SKM-1 treated with dmso at 0.1 percent for 144 hours (cell line): ENCODE measurements around the gene VPS13C.

Experiments
- DNase-seq: peaks from one replicate; lab custom pipeline; 2025; ENCODE audit not compliant: unreplicated experiment; lab: John Stamatoyannopoulos, UW

The VPS13C gene

DNA sequence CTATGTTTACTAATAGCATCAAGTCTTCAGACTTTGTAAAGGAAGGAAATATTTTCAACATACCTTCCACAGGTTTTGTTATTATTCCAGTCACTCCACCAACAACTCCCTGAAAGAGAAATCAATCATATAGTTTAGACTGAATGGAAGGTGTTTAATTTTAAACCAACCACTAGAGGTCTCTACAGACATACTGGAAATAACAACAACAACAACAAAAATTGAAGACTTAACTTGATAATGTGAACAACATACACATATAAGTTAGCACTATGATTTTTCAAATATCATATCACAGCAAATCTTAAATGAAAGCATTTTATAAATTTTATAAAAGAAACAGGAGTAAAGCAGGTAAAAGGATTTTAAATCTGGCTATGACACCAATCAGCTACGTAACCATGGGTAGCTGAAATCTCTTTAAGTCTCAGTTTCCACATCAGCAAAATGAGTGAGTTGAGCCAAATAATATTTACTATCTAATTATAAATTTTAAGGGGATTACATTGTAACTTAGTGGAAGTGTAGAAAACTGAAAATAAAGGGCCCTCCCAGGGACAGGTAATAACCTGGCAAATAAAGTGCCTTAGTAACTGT, 188.2 kb downstream of the VPS13C start:
- peak; percentile 3 for DNase-seq

DNA sequence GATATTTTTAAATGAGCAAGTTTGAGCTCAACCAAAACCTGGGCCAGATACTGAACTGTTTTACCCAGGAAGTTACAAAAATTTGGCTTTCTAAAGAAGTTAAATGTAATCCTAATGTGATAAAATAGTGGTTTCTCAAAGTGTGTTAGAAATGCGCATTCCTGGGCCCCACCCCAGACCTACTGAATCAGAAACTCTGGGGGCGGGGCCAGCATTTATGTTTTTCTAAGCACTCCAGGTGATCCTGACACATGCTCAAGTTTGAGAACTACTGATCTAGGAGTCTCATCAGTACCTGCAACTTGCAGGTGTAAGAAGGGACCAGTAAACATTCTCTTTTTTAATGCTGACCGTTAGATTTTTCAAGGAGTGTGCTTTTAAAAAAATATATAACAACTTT, 190.6 kb downstream of the VPS13C start:
- DNase-seq = no peak

DNA sequence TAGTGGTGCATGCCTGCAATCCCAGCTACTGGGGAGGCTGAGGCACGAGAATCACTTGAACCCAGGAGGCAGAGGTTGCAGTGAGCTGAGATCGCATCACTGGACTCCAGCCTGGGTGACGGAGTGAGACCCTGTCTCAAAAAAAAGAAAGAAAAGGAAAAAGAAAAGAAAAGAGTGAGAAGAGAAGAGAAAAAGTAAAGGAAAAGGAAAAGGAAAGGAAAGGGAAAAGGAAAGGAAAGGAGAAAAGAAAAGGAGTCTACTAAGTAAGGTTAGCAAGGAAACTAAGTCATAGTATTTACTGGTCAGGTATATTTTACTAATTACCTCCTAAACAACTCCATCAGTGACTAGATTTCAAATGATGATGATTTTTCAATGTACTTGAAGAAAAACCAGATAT, 198.3 kb downstream of the VPS13C start:
- no peak for DNase-seq

DNA sequence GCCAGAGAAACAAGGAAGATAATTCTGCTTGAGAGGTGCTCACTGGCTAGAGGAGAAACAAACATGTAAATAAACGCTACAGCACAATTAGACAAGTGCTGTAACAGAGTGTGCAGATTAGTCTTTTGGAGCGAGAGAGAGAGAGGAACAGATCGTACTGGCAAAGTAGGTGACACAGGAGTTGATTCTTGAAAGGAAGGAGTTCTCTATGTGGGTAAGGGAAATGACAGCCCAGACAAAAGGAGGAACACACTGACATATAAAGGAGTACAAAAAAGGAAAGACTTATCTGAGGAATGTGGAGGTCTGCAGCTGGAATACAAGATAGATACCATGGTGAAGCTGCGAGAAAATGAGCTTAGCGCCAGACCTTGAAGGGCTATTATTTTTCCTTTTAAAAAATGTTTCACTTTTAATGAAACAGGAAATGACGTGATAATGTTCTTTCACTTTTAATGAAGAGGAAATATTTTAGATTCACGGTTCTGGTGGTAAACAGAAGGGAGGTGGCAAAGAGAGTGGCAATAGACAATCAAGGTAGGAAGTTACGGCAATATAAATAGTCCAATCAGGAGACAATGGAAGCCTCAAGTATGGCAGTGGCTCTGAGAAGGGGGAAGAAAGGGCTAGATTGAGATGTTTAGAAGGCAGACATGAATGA, 202.9 kb downstream of the VPS13C start:
- DNase-seq = no peak

DNA sequence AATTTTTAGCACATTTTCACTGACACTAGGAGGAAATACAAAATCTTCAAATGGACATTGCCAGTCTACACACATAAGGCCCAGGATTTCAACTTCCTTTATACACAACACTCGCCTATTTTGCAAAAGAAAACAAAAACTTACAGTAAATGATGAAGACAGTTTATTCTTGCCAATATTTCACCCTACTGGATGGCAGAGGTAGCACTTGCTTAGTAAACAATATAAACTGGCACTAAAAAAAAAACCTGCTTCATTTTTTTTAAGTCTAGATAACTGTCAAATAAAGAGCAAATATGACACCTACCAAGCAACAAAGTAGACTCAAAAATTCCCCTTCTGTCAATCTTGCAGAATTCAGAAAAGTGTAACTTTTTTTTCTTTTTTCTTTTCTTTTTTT, 204.0 kb downstream of the VPS13C start:
- DNase-seq = no peak

DNA sequence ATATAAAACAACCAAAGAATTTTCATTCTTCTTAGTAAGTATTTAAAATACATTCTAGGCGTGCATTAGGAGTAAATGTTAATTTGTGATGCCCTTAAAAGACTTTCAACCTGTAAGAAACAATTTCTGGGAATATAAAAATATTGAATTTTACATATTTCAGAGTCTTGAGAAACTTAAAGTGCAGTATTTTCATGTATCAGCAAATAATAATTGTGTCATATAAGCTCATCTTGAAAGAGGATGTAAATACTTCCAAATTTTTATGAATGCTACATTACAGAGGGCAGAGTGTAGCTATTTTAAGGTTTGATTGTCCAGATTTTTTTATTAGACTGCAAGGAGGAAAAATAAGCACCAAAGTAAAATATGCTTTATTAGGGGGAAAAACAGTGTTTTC, 207.1 kb downstream of the VPS13C start:
- DNase-seq = no peak

DNA sequence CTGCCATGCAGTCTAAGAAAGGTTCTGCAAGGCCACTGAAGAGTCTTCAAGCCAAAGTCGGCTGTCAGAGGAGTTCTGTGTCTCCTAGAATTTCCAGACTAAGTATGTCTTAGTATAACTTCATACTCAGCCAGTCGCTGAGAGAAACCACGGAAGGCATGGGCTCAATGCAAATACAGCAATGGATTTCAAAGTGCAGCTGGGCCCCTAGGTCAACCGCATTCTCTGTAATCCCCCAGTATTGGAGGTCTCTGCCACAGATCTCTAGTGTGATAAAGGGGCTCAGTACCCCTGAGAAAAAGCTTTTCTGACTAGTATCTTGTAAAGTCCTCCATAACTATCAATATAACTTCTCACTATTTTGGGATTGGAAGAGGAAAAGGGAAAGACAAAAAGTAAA, 208.3 kb downstream of the VPS13C start:
- DNase-seq = no peak

DNA sequence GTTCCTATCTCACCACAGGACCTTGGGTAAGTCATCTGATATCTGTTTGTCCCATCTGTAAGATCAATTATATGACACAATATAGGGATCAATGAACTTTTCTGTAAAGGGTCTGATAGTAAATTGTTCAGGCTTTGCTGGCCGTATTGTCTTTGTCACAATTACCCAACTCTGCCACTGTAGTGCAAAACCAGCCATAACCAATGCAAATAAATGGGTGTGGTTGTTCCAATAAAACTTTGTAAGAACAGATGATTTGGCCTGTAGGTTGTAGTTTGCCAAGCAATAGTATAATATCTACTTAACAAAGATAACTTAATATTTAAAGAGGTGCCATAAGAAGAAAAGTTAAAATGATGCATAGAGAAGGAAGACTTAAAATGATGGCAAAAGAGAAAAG, 210.8 kb downstream of the VPS13C start:
- no peak for DNase-seq

DNA sequence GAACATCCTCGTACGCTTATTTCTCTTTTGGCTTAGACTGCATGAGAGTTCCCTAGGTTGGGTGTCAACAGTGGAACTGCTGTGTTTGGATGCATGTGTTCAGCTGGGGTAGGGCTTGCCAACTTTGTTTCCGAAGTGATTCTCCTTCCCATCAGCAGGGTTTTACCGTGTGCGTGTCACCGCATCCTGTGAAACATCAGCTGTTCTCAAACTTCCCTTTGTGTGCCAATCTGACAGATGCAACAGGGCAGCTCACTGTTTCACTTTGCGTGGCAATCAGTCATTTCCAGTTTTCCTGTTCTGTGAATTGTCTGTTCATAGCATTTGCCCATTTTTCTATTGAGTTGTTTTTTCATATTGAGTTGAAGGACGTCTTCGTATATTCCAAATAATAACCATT, 218.8 kb downstream of the VPS13C start:
- no peak for DNase-seq

DNA sequence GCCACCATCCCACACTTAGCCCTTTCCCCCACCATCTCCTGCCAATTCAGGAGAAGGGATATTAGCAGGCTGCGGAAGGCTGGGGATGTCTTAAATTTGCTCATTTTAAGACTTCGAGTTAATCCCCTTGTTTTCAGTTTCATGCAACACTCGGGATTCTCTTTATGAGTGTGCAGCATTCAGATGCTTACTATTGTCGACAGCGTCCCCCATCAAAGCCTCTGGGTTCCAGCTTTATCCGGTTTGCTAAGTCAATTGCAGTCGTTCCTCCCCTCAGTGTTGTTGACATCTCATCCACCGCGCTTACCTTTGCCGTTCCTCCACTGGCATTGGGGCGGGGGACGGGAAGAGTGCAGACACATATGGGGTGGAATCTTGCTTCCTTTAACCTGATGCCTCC, 220.2 kb downstream of the VPS13C start:
- no peak for DNase-seq

DNA sequence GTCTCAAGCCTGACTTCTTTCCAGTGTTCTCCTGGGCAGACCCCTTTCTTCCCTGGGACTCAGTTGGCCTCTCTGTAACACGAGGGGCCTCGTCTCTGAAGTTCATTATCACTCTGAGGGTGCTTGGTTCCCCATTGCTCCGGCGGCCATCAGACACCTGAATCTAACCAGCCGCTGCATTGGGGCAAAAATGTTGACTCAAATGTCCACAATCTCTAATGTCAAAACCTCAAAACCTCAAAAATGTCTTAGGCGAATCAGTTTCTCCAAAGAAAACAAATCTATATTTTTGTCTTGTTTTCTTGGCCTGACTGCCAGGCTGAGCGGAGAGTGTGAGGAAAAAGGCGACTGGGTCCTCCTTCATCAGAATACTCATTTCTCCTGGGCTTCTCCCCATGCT, 220.7 kb downstream of the VPS13C start:
- DNase-seq = no peak

DNA sequence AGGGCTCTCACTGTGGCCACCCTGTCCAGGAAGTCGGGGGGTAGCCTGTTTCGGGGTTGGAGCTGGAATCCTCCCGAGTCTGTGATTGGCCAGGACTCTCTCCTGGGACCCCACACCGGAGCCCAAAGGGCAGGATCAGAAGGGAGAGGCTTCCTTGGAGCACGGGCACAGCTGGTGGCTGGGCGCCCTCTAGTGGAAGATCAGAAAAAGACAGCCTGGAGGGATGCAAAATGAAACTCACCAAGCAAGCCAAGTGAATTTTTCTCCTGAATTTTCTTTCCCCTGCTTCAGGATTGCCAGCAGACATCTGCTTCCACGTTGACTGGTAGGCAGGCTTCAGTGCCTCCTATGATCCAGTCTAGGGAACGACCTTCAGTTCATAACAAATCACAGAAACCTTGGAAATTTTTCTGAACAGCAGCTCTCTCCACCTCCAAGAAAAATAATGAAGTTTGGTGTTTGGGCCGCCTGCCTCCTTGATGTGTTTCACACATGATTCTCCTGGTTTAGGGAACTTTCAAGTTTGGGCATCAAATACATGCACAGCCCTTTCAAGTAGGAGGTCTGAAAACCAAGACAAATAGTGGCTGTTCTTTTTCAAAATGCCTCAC, 224.6 kb downstream of the VPS13C start:
- peak; percentile 25 for DNase-seq

DNA sequence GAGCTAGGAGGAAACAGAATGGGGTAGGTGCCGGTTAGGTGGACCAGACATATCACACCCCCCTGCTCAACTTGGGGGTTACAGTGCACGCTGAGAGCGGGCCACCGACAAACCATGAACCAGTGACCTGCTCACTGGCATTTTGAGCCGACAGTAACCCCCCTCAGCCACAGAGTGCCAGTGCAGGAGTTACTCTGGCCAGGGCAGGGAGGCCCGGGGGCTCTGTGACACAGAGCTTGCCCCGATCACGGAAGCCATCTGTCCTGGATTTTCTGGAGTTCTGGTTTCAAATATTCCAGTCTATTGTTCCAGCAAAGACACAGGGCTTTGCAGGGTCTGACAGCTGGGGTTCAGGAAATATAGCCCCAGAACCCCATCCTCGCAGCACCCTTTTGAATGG, 225.2 kb downstream of the VPS13C start:
- no peak for DNase-seq

DNA sequence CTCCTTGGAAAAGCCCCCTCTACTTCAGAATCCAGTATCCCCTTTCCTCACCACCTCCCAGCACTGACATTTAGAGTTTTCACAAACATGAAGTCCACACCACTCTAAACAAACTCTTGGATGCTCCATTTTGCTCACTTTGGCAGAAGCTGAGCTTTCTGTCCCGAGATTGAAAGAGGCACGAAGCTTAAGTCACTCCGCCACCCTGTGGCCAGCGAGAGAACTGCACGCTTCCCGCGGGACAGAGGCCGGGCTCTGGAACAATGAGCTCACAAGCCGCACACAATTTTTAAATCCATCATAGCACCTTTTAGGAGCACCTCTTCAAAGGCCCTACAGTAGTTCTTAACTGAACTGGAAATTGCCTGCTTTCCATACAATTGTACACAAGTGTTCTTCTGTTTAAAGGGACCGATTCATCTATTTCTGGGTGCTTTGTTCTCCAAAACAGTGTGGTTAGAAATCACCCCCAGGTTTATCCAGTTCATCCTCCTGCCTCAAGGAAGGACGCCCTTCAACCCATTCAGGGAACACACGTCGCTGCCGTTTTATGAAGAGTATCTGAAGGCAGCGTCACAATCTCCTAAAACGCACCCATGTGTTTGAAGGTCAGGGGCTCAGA, 226.1 kb downstream of the VPS13C start:
- peak; percentile 40 for DNase-seq

DNA sequence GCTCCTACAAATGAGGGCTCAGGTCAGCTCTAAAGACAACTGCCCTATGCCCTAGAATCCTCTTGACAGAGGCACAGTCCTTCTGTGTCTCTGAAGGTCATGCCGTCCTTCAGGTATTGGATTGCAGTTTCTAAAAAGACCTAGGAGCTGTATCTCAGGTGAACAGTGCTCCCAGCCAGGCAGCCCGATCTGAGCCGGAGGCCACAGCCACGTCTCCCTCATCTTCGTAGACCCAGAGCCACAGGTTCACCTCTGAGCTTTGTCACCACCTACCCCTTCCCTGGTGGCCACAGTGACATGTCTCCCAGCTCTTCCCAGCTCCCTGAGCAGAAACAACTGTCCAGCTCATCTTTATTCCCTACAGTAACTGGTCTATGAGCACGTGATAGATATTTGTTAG, 228.0 kb downstream of the VPS13C start:
- no peak for DNase-seq

DNA sequence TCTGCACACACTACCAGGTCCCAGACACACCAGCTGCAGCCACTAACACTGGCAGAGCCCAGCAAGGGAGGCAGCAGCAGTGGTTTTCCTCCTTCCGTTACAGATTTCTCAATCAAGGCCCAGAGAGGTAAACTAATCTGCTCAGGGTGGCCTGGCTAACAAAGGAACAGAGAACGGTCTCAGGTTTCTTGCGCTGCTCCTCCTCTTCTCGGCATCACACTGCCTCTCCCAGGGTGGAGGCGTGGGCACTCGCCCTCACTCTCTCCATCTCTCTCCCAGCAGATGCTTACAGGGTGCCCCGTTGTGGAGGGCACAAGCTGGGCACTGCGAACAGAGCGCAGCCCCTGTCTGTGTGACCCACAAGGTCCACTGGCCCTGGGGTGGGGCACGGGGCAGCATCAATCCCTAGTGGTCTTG, 228.7 kb downstream of the VPS13C start:
- DNase-seq = peak; percentile 74

DNA sequence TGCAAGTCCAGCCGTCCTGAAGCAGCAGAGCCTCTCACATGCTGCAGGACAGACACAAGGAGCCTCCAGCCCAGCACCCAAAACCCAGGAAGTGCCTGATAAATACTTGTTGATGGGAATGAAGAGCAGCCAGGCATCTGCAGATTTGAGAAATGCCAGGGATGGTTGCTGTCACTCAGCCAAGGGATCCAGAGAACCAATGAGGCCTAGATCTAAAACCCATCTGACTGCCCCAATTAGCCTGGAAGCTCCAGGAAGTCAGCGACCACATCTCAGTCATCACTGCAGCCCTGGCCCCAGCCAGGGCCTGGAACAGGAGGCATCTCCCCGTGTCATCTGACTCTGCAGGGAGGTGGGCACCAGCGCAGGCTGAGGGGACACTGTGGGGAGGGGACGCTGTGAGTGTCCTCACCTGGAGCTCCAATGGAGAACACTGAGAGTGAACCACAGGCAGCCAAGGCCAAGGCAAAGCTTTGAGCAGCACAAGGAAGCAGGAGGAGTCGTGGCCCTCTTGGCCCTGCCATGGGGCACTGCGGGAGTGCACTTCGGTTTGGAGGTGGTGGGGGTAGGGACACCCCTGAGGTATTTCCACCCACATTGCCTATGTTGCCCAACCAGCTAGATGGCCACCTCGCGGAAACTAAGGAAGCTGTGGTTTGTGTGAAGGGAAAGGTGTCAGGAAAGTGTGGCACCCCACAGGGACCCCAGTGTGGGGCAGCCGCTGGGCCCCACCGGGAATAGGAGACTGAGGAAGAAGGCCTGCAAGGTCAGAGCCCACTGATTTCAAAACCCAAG, 229.5 kb downstream of the VPS13C start:
- peak; percentile 66 for DNase-seq

DNA sequence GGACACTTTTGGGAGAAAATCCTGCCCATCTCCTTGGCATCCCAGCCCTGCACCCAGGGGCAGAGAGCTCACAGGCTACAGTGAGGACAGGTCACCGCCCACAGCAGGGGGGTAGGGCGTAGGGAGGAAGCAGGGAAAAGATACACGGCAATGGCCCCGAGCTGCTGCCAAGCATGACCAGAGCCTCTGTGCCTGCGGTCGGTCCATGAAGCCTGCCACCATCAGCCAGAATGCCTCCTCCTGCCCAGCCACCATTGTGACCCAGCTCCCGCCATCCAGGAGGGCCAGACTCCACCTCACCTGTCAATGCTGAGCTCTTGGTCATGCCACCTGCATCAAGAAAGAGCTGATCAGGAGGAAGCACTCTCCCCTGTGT, 230.7 kb downstream of the VPS13C start:
- no peak for DNase-seq

DNA sequence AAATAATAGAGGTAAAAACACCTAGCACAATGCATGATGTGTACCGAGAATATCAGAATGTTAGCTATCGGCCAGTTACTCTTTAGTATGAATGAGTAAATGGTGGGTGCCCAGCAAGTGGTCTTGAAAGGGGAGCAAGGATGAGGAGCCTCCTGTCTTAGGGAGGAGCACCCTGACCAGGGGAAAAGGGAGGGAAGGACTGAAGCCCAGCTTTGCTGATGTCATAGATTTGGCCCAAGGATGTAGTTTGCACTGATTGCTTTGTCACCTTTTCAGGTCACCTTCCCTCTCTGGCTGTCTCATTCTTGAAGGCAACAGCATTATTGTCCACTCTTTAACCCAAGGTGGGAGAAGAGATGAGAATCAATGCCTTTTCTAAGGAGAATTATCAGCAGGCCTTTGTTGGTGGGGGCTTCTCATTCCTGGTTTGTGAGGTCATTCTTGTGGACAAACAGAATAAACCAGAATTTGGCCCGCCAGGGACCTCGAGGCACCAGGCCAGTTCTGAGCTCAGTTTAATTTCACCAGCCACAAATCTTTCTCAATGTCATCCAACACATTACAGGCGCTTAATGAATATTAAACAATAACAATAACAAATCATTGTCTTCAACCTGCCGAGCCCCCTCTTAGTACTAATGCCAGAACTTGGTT, 231.3 kb downstream of the VPS13C start:
- no peak for DNase-seq

DNA sequence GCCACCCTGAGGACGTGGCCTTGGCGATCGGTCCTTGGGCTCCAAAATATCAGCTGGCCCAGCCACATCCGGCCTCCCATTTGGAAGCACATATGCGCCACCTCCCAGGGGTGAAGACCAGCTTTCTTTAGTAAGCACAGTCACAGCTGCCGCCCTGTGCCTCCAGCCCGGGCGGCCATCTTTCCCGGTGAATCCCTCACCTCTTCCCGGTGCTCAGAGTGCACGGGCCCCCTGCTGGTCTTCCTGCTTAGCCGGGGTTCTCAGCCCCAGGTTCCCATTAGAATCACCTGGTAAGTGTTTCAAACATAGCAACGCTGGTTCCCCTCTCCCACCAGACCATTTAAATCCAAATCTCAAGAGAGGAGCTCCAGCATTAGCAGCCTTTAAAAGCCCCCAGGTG, 232.2 kb downstream of the VPS13C start:
- no peak for DNase-seq

DNA sequence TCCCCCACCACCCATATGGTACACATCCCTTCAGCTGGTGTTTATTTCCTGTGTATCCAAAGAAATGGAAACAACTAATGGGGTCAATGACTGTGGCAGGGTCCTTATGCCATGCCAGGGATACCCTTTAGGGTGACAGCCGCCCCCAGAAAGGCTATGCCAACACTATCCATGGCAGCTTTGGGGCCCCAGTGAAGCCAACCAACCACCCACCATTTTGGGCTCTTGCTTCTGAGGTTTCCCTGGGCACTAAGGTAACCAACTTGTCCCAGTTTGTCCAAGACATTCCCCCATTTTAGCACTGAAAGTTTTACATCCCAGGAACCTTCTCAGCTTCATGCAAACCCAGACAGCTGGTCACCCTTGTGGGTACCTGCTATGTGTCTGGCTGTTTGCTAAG, 233.1 kb downstream of the VPS13C start:
- DNase-seq = no peak
